GM23338 (cell line): ENCODE results near the gene TMEM238. TPM values are rescaled to one million over a fixed set of nuclear protein-coding genes. Genes with fewer than 3 reads are reported as not detected.

ENCODE experiments used
- ATAC-seq: fragments of 200-7000 bp; cut with Tn5 transposase; 3 replicates; pipeline ENCODE4 v1.9.1; 2020
- DNase-seq: peaks from one replicate; pipeline ENCODE4 v3.0.0-alpha.2; 2015; ENCODE audit warnings: low spot score
- H2AFZ ChIP-seq: fragments of 200-600 bp; sonication (generic); 2 replicates; pipeline ENCODE4 v1.8.0; 2016; ENCODE audit warnings: antibody characterized with exemption, mild to moderate bottlenecking, moderate library complexity
- H3F3A ChIP-seq: fragments of 200-600 bp; sonication (generic); replicated peaks from 2 replicates; pipeline ENCODE4 v1.8.0; 2017; ENCODE audit warnings: antibody characterized with exemption, mixed run types, low read depth
- H3K27ac ChIP-seq: fragments of 200-600 bp; sonication (generic); 2 replicates; pipeline ENCODE4 v1.6.1; 2016; ENCODE audit warnings: low read depth
- H3K27me3 ChIP-seq: fragments of 200-600 bp; sonication (generic); 2 replicates; pipeline ENCODE4 v1.8.0; 2016; ENCODE audit warnings: mild to moderate bottlenecking, mixed run types, moderate library complexity; ENCODE audit not compliant: insufficient read depth
- H3K36me3 ChIP-seq: fragments of 200-600 bp; sonication (generic); 2 replicates; pipeline ENCODE4 v1.8.0; 2016; ENCODE audit warnings: mild to moderate bottlenecking; ENCODE audit not compliant: insufficient read depth
- H3K4me1 ChIP-seq: fragments of 200-600 bp; sonication (generic); 2 replicates; pipeline ENCODE4 v1.8.0; 2016; ENCODE audit warnings: mild to moderate bottlenecking, moderate library complexity; ENCODE audit not compliant: insufficient read depth
- H3K4me2 ChIP-seq: fragments of 200-600 bp; sonication (generic); 2 replicates; pipeline ENCODE4 v1.7.1; 2017; ENCODE audit warnings: mixed run types
- H3K4me3 ChIP-seq: fragments of 200-600 bp; sonication (generic); 2 replicates; pipeline ENCODE4 v1.6.1; 2016; ENCODE audit warnings: mixed run types
- H3K79me2 ChIP-seq: fragments of 200-600 bp; sonication (generic); replicated peaks from 2 replicates; pipeline ENCODE4 v1.8.0; 2017; ENCODE audit warnings: mild to moderate bottlenecking; ENCODE audit not compliant: insufficient read depth
- H3K9me2 ChIP-seq: fragments of 200-600 bp; sonication (generic); 2 replicates; pipeline ENCODE4 v1.8.0; 2017; ENCODE audit not compliant: insufficient read depth
- H4K20me1 ChIP-seq: fragments of 200-600 bp; sonication (generic); replicated peaks from 2 replicates; pipeline ENCODE4 v1.8.0; 2017; ENCODE audit warnings: mild to moderate bottlenecking; ENCODE audit not compliant: insufficient read depth
- H3K27ac Mint-ChIP-seq: 2 replicates; pipeline ENCODE4 v1.8.0; 2020; ENCODE audit warnings: inconsistent platforms, mild to moderate bottlenecking, moderate library complexity, mixed read lengths
- H3K27me3 Mint-ChIP-seq: 3 replicates; pipeline ENCODE4 v1.8.0; 2022; ENCODE audit warnings: low read depth, mild to moderate bottlenecking, moderate library complexity, mixed read lengths, inconsistent platforms; ENCODE audit not compliant: insufficient read depth, poor library complexity
- H3K36me3 Mint-ChIP-seq: 3 replicates; pipeline ENCODE4 v1.8.0; 2021; ENCODE audit warnings: low read depth, mild to moderate bottlenecking, inconsistent platforms, moderate library complexity, mixed read lengths
- H3K4me1 Mint-ChIP-seq: 3 replicates; pipeline ENCODE4 v1.8.0; 2020; ENCODE audit warnings: mild to moderate bottlenecking, inconsistent platforms, mixed read lengths
- H3K4me3 Mint-ChIP-seq: 3 replicates; pipeline ENCODE4 v1.8.0; 2021; ENCODE audit warnings: moderate library complexity, mild to moderate bottlenecking, inconsistent platforms, mixed read lengths
- H3K9me3 Mint-ChIP-seq: 3 replicates; pipeline ENCODE4 v1.8.0; 2020; ENCODE audit warnings: moderate library complexity, mild to moderate bottlenecking, inconsistent platforms, mixed read lengths
- CREB1 ChIP-seq: fragments of 250-450 bp; sonication (Bioruptor Pico); IDR thresholded peaks from 2 replicates; pipeline ENCODE4 v1.5.0; 2020; ENCODE audit warnings: low read depth, mild to moderate bottlenecking, moderate library complexity
- ETS1 ChIP-seq: IDR thresholded peaks from 2 replicates; pipeline ENCODE4 v1.6.1; 2016; ENCODE audit warnings: antibody characterized with exemption
- EZH2 ChIP-seq: fragments of 200-600 bp; sonication (generic); IDR thresholded peaks from one replicate; pipeline ENCODE4 v1.8.0; 2017; ENCODE audit warnings: antibody characterized with exemption, mild to moderate bottlenecking, low read depth; ENCODE audit not compliant: unreplicated experiment
- EZH2phosphoT487 ChIP-seq: fragments of 200-600 bp; sonication (generic); IDR thresholded peaks from one replicate; pipeline ENCODE4 v1.8.1; 2018; ENCODE audit warnings: antibody characterized with exemption; ENCODE audit not compliant: unreplicated experiment
- NANOG ChIP-seq: IDR thresholded peaks from 2 replicates; pipeline ENCODE4 v1.6.1; 2016; ENCODE audit warnings: antibody characterized with exemption, borderline replicate concordance
- POLR2AphosphoS5 ChIP-seq: IDR thresholded peaks from 2 replicates; pipeline ENCODE4 v1.6.1; 2016; ENCODE audit warnings: antibody characterized with exemption, low read depth
- REST ChIP-seq: IDR thresholded peaks from one replicate; pipeline ENCODE4 v1.6.1; 2018; ENCODE audit warnings: antibody characterized with exemption; ENCODE audit not compliant: unreplicated experiment
- STAT1 ChIP-seq: IDR thresholded peaks from one replicate; pipeline ENCODE4 v1.6.1; 2016; ENCODE audit warnings: antibody characterized with exemption; ENCODE audit not compliant: unreplicated experiment
- ZNF114 ChIP-seq: fragments of 250-450 bp; sonication (Bioruptor Pico); IDR thresholded peaks from 2 replicates; pipeline ENCODE4 v1.5.0; 2020; ENCODE audit warnings: mild to moderate bottlenecking, moderate library complexity
- ZNF331 ChIP-seq: fragments of 250-450 bp; sonication (Bioruptor Pico); IDR thresholded peaks from 2 replicates; pipeline ENCODE4 v1.5.0; 2020; ENCODE audit warnings: low read depth, mild to moderate bottlenecking, moderate library complexity
- ZNF462 ChIP-seq: fragments of 250-450 bp; sonication (Bioruptor Pico); IDR thresholded peaks from 2 replicates; pipeline ENCODE4 v1.5.0; 2020; ENCODE audit warnings: mild to moderate bottlenecking, moderate library complexity
- polyA plus RNA-seq: library from polyadenylated mRNA; unstranded; fragments of >200 nt; fragmentation: Nextera tagmentation; extraction: Ambion mirVana; gene quantifications from 2 replicates; pipeline ENCODE4 v1.2.1, GENCODE V29; 2016
- total RNA-seq: library from RNA; depleted of rRNA; stranded (reverse); fragments of >200 nt; shearing (Covaris generic); gene quantifications from 2 replicates; pipeline ENCODE4 v1.2.3, GENCODE V29; 2014

TMEM238 gene
- total and polyA plus RNA-seq, 2 experiments from 2014 or later: 0.55 to 7.5 TPM

- no peak for TF ChIP-seq NANOG
- TF ChIP-seq CREB1: no peak
- TF ChIP-seq EZH2phosphoT487: no peak
- TF ChIP-seq ETS1: no peak
- no peak for TF ChIP-seq ZNF331 (CRISPR knock-in tag)
- no peak for TF ChIP-seq STAT1
- no peak for TF ChIP-seq POLR2AphosphoS5
- TF ChIP-seq REST: no peak
Observed at GRCh38 chr19:55424518-55424917, 40.4 kb upstream of the TMEM238 start (continued).

GRCh38 chr19:55423225-55424005, 39.3 kb upstream of the TMEM238 start:
- peaks cover under 1% of the 10 kb centered on the region; the same call in 1 of the 3 replicates for H3K4me1 Mint-ChIP-seq
- DNase-seq: no peak
- no peak for ATAC-seq
- H3K27me3 Mint-ChIP-seq: peaks cover 14% of the 10 kb centered on the region
- no peaks in the 10 kb centered on the region for H4K20me1 ChIP-seq
- H3K36me3 Mint-ChIP-seq: no peaks in the 10 kb centered on the region
- no peaks in the 10 kb centered on the region for H3F3A ChIP-seq
- no peak overlapping the region for H3K4me3 ChIP-seq
- H3K4me3 Mint-ChIP-seq: no peak overlapping the region
- peaks cover 12% of the 10 kb centered on the region for H3K9me3 Mint-ChIP-seq
- H3K9me2 ChIP-seq: no peaks in the 10 kb centered on the region
- no peak overlapping the region for H3K27ac ChIP-seq
- H3K4me2 ChIP-seq: no peak overlapping the region
- H3K79me2 ChIP-seq: no peaks in the 10 kb centered on the region
- H3K27me3 ChIP-seq: peaks cover 5% of the 10 kb centered on the region; the same call in 1 of the 2 replicates
- 0 out of 2 replicates have a peak, but pooled peaks cover under 1% of the 10 kb centered on the region for H3K4me1 ChIP-seq
- H2AFZ ChIP-seq: no peak overlapping the region
- H3K27ac Mint-ChIP-seq: no peak overlapping the region
- no peaks in the 10 kb centered on the region for H3K36me3 ChIP-seq
- TF ChIP-seq CREB1: no peak
- no peak for TF ChIP-seq NANOG
- TF ChIP-seq ZNF114 (CRISPR knock-in tag): no peak
- TF ChIP-seq EZH2: no peak
- TF ChIP-seq ZNF331 (CRISPR knock-in tag): no peak
- TF ChIP-seq ZNF462 (CRISPR knock-in tag): no peak
- TF ChIP-seq POLR2AphosphoS5: no peak
- no peak for TF ChIP-seq STAT1
